GM19240 (cell line): ENCODE data around the gene C19orf44.
"Not testable (repeated sequence)": the region's sequence is repeated elsewhere in the genome, so short reads cannot be mapped to it uniquely, and the experiment has no call there.

Source experiments
- DNase-seq: peaks from one replicate; pipeline ENCODE4 v3.0.0; 2011; ENCODE audit warnings: low spot score; ENCODE audit not compliant: insufficient read length

C19orf44 gene

DNA sequence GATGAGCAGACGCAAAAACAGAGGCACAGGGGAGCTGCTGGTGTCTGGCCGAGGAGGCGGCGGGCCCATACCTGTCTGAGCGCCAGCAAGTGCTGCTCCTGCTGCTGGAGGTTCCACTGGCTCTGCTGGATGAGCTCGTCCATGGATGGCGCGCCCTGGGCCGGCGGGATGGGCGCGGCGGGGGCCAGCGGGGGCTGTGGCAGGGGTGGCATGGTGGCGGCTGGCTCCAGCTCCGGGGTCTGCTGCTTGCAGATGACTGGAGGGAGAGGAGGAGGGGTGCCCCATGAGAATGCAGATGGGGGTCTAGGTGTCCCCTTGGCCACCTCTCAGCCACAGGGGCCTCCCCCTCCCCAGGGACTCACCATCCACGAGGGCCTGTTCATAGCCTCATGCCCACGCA lies 39.2 kb downstream of the C19orf44 start:
- no peak for DNase-seq

DNA sequence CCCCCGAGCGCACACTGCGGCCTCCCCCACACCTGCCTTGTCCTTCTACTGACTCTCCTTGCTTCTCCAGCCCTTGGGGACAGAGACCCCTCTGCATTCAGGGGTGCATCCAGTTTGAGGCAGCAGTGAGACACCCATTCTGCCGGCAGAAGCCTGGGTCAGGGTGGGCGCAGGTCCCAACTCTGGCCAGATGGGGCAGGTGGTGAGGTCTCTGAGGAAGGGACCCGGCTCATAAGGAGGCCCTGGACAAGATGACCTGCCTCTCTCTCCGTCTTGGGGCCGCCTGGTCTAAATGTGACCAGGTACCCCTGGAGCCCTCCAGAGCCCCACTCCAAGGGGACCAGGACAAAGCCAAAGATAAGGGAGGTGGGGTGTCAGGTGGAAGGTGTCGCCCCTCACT lies 39.9 kb downstream of the C19orf44 start:
- no peak for DNase-seq

DNA sequence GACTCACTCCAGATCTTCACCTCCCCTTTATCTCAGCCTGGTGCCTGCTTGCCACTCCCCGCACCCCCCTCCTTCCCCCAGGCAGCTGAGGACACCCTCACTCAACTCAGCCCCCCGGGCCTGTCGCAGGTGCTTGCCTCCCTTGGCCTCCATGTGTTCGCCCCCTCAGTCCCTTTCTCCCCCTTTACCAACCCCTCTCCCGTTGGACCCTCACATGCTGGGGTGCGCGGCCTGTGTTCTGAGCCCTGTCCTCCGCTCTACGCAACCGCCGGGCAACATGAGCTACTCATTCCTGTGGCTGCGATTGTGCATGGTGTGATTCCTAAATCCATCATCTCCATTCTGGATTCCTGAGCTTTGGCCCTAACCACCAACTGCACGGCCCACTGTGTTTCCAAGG lies 40.9 kb downstream of the C19orf44 start:
- DNase-seq = no peak

DNA sequence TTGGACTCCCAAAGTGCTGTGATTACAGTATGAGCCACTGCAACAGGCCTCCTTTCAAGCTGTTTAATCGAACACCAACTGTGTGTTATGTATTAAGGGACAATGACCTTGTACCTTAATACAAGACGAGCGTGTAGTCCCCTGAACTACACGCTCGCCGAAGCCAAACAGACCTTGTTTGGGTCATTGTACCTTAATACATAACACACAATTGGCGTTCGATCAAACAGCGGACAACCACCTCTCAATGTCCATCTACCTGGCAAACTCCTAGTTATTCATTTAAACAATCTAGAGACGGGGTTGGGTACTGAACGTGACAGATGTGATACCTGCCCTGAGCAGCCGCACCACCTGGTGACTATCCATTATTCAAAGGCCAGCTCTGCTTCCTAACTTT lies 44.8 kb downstream of the C19orf44 start:
- DNase-seq = no peak

DNA sequence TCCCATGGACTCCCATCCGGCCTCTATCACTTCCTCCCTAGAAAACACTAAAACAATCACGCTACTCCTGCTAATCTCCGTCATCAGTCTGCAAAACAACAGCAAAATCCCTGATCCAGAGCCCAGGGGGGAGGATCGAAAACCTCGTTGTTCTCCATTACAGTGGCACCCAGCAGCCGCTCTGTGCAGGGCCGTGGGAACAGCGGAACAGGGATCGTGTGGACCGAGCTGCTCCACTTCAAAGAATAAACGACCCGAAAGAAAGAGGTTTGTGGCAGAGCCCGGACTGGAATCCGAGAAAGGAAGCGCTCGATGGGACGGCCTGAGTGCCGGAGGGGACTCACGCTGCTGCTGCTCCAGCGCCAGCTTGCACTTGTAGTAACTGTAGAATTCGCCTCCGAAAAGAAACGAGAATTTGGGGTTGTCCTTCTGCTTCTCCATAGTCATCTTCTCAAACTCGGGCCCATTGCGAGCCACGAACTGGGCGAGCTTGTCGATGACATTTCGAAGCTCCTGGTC lies 45.4 kb downstream of the C19orf44 start:
- no peak for DNase-seq

DNA sequence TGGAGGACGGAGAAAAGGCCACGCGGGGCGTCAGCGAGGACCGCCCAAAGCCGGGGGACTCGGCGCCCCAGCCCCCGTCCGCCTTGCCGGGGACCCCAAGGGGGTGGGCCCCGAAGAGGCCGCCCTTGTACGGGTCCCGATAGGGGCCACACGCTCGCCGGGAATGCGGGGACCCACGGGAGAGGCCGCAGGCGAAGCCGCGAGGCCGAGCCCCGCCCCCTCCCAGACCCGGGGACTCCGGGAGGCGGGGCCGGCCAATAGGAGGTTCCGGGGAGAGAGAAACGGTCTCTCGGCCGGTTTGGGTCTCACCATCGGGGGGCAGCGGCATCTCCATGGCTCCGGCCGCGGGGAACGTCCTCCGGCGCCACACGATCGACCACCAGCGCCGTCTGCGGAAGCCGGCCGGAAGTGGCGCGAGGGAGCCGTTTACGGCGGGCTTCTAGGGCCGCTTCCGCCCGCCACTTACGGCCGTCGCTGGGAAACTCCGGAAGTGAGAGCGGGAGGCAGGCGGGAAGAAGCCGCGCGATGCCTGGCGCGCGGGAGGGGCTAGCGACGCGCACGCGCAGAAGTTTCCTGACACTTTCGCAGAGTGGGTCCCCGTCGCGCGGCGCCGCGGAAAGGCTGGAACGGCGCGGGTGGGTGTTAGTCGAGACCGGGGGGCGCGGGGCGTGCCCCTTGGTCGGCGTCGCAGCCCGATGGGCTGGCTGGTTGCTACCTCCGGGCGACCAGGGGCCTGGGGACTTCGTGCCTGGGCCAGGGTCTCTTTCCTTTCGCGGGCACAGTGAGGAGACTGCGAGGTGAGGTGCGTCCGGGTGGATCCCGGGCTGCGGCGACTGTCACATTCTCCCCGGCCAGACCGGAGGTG lies 46.1 kb downstream of the C19orf44 start, which contains the start of gene CHERP:
Gene CHERP, minus strand, starts transcription at position 393 of the 865 bp plus-strand sequence. Its CDS starts 59 bp downstream, at position 334.
- DNase-seq = peak; percentile 93

DNA sequence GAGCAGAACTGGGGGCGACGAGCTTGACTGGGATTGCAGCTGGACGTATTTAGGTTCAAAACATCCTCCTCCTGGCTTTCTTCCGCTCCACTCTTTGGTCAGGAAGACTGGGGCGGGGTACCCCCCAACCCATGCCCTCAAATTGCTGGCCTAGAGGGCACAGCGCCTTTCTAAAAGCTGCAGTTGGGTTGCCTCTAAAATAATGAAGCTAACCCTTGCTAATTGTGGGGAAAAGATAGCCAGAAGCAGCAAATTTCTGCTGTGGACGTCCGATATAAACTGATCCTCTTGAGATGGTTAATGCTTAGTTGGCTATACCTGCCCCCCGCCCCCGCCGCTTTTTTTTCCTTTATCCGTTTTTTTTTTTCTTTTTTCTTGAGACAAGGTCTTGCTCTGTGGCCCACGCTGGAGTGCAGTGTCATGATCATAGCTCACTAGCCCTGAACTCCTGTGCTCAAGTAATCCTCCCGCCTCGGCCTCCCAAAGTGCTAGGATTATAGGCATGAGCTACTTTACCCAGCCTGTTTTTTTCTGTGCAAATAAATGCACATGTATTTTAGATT lies 46.8 kb downstream of the C19orf44 start:
- DNase-seq = no peak

DNA sequence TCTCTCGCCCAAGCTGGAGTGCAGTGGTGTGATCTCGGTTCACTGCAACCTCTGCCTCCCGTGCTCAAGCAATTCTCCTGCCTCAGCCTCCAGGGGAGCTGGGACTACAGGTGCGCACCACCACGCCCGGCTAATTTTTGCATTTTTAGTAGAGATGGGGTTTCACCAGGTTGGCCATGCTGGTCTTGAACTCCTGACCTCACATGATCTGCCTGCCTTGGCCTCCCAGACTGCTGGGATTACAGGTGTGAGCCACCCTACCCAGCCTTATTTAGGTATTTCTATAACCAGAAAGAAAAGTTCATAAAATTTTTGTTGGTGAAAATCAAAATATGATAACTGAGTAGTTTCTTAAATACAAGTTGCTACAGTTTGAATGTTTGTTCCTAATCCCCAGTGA lies 47.5 kb downstream of the C19orf44 start:
- not testable (repeated sequence) for DNase-seq

DNA sequence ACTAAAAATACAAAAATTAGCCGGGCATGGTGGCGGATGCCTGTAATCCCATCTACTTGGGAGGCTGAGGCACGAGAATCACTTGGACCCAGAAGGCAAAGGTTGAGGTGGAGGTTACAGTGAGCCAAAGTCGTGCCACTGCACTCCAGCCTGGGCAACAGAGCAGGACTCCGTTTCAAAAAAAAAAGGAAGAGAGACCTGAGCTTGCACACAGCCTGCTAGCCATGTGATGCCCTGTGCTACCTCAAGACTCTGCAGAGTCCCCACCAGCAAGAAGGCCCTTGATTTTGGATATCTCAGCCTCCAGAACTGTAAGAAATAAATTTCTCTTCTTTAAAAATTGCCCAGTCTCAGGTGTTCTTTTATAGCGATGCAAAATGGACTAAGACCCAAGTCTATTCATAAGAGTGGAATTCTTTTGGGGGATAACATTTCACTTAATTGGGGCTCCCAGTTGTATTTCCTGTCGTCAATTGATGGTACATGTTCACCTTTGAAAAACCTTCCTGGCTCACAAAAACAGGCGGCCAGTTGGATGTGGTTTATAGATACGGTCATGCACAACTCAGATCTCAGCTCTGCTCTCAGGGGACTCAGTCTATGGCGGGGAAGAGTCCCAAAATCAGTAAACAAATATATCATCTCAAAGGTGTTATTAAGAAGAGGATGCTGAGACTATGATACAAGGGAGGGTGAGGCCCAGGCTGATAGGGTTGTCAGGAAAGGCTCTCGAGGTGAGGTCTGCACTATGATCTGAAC lies 48.5 kb downstream of the C19orf44 start:
- no peak for DNase-seq

DNA sequence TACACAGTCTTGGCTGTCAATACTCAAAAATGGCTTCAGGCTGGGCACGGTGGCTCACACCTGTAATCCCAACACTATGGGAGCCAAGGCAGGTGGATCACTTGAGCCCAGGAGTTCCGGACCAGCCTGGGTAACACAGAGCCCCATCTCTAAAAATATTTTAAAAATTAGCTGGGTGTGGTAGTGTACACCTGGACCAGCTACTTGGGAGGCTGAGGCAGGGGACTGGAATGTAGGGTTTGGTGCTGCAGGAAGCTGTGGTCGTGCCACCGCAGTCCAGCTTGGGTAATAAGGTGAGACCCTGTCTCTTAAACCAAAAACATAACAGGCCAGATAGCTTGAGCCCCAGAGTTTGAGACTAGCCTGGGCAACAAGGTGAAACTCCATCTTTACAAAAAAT lies 52.8 kb downstream of the C19orf44 start:
- DNase-seq = no peak

DNA sequence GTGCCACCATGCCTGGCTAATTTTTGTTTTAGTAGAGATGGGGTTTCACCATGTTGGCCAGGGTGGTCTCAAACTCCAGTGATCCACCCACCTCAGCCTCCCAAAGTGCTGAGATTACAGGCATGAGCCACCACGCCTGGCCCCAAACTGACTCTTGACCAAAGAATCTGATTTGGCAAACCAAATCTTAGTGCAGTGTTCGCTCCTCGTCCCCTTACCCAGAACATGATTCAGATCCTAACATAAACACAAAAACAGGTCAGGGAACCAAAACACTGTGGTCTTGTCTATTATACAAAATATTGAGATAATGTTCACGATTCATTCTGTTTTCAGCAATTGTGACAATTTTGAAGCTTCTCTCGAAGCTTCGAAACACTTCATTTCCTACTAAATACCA lies 55.7 kb downstream of the C19orf44 start:
- not testable (repeated sequence) for DNase-seq

DNA sequence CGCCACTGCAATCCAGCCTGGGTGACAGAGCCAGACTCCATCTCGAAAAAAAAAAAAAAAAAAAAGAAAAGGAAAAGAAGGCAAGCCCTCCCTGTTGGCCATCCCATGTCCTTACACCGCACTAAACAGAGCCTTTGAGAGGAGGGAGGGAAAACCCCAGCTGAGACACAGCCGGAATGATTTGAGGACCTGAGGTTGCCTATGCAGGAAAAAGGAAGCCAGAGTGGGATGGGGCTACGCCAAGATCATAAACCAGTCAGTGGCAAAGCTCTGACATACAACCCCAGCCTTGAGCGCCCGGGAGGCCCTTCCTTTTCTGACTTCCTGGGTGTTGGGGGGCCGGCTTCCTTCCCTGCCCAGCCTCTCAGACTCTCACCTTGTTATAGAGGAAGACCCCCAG lies 58.6 kb downstream of the C19orf44 start:
- DNase-seq = no peak

DNA sequence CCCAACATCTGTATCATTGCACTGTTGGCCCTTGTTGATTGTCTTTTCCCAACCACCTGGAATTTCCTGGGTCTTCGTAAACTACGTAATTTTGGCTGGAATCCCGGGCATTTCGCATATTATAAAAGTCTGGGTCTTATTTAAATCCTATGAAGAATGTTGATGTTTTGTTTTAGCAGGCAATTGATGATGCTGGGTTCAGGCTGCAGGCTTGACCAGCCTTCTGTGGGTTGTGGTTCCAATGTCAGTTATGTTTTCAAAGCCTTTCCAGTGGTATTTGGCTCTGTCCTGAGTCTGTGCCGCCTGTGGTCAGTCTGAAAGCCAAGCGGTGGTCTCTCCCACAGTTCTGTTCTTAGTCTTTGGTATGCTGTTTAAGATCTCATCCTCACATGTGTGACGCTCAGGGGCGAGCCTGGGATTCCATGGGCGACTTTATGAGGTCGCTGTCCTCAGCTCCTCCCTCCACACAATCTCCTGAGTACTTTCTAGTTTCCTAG lies 63.6 kb downstream of the C19orf44 start:
- no peak for DNase-seq

DNA sequence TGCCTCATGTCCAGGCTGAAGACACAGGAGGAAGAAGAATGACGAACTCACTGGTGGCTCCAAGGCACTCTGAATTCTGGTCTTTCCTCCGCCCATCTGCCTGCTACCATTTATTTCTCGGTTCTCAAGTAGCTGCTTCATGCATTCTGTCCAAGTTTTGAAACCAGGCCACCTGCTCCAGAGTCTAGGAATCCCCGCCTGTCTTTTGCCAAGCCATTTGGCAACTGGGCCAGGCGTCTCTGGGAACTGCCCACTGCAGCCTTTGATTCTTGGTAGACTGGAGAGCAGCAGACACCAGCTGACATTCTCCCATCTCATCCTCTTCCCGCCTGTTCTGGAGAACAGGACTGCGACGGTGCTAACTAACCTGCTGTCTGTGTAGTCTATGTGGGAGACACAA lies 65.2 kb downstream of the C19orf44 start:
- no peak for DNase-seq

DNA sequence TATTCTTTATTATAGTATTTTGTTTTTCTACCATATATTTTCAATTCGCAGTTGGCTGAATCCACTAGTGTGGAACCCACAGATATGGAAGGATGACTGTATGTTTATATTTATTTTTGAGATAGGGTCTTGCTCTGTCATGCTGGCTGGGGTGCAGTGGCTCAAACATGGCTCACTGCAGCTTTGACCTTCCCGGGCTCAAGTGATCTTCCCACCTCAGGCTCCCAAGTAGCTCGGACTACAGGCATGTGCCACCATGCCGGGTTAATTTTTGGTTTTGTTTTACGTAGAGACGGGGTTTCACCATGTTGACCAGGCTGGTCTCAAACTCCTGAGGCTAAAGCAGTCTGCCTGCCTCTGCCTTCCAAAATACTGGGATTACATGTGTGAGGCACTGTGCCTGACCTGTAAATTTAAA lies 66.4 kb downstream of the C19orf44 start:
- no peak for DNase-seq

DNA sequence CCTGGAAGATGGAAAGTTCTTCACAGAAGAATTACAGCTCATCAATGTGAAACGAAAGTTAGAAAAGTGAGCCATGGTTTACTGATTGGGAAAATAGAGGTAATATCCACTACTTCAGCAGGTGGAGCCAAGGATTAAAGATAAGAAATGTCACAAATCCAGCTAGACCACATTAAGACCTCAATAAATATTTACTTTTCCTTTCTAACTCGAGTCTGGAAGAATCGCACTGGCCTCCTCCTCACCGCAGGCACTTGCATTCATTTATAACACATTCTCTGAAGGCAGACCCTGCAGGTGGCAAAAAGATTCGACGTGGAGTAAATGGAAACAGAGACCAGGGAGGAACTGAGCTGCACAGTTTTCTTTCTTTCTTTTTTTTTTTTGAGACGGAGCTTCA lies 68.6 kb downstream of the C19orf44 start:
- DNase-seq = no peak

DNA sequence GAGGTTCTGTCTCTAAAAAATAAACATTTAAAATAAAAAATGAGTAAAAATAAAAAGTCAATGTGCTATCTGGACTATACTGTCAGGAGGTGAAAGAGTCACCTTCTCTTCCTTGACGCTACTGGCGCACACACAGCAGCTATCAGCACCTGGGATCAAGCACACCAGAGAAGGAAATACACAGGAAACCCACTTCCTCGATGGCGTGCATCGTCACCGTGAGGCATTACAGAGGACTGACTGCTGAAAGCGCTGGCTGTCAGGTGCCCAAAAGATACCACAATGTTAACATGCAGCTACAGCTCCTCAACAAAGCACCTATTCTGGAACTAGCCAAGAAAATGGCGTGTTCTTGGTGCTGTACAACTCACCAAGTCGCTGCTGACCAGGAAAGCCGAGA lies 70.0 kb downstream of the C19orf44 start:
- no peak for DNase-seq

DNA sequence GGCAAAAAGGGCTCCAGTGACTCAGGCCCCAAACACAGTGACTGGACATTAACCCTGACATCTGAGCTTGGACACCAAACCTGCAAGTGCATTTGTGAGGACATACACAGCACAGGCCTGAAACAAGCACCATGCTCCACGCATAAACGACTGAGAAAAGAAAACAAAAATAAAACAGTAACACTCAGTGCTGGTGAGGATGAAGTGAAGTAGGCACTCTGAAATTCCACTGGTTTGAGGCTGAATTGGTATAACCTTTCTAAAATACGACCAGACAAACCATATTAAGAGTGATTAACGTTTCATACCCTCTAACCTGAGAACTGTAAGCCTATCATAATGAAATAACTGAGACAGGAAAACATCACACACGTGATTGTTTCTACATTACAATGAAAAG lies 70.5 kb downstream of the C19orf44 start:
- DNase-seq = no peak

DNA sequence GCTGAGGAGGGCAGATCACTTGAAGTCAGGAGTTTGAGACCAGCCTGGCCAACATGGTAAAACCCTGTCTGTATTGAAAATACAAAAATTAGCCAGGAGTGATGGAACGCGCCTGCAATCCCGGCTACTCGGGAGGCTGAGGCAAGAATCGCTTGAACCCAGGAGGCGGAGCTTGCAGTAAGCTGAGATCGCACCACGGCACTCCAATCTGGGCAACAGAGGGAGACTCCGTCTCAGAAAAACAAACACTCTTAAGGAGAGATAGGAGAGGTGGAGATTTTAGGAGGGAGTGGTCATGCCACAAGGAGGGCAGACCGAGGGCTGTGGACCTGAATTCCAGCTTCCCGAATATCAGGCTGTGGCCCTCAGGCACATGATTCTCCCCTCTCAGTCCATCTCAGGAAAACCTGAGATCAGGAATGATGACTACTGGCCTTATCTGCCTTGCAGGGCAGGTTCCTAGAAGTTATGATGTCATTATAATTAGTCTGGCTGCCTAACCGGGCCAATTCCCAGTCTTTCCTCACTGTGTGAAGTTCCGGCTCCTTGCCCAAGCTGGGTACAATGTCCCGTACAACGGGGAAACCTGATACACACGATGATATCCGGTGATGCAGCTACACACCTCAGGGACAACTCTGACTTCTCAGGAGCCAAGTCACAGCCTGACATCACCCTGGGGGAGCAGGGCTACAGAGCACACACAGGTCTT lies 73.6 kb downstream of the C19orf44 start:
- no peak for DNase-seq
